ENCODE data around the gene POC1B. TPM values are rescaled to one million over a fixed set of nuclear protein-coding genes. Genes with fewer than 3 reads are reported as not detected.

POC1B gene
- total RNA-seq (2014; rRNA removed; shearing (Covaris generic)): 19.4 and 21.7 TPM in 2 replicates

DNA sequence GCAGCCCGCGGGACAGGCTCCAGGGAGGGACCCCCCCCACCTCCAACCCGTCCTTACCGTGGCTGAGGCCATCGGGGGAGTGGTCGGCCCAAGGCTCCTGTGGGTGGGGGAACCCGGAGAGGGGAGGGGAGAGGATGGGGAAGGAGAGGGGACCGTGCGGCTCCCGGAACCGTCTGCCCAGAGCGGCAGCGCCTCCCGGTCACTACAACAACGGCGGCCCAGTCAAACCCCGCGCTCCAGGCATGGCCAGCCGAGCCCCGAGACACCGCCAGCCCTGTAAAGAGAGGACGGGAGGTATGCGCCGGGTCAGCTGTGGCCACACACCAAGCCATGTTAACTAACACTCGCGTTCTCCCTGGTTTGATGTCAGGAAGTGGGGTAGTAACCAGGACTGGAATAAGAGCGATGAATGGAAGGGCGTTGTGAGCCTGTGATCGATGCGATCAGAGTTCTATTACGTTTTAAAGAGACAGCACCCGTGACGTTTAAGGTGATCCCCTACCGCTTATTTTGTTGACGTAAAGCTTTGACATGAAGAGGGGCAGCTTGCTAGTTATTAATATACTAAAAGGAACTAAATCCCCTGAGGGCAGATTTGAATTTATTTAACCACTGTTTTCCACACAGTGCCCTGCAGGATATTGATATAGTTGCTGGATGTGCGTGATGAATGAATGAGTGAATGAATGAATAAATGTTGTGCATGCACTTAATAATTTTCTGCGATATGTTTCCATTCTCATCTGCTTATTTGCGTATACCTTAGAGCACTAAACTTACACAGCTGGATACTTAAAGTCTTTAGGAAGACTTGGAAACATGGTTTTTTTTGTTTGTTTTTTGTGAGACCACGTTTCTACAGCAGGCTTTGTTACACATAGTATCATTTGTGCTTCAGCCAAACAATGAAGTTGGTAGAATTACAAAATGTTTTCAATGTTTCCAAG, at the start of gene POC1B:
Gene POC1B, minus strand, starts transcription at position 224 of the 947 bp plus-strand sequence. Its CDS starts 152 bp downstream, at position 72.
- peak; percentile 90 for DNase-seq (ENCODE audit: low read depth)

GRCh38 chr12:89575374-89575773, 49.5 kb upstream of the POC1B start:
- no peak for DNase-seq (ENCODE audit: low read depth)

- DNase-seq (ENCODE audit: low read depth): peak; percentile 84
Measured at GRCh38 chr12:89574736-89575208, 48.9 kb upstream of the POC1B start.

GRCh38 chr12:89573051-89573810, 47.4 kb upstream of the POC1B start:
- DNase-seq (ENCODE audit: low read depth): no peak

- DNase-seq (ENCODE audit: low read depth): peak; percentile 65
Measured at GRCh38 chr12:89571491-89572195, 45.8 kb upstream of the POC1B start.

DNA sequence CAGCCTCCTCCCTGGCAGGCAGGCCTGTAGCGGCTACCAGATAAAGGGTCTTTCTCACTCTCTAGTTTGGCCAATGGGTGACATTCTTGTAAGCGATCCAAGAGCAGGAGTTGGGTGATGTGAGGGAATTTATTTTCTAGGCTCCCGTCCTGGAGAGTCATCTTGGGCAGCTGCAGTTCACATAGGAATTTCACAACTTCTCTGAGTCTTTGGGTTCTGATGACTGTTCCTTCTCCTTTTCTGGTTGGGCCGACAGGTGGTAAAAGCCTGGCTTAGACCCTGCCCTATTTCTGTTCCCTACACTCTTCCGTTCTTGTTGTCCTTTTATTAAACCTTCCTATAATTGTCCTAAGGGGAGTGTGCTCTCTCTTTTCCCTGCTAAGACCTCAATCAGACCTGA, 42.6 kb upstream of the POC1B start:
- no peak for DNase-seq (ENCODE audit: low read depth)

GRCh38 chr12:89567691-89568239, 41.9 kb upstream of the POC1B start:
- no peak for DNase-seq (ENCODE audit: low read depth)

DNA sequence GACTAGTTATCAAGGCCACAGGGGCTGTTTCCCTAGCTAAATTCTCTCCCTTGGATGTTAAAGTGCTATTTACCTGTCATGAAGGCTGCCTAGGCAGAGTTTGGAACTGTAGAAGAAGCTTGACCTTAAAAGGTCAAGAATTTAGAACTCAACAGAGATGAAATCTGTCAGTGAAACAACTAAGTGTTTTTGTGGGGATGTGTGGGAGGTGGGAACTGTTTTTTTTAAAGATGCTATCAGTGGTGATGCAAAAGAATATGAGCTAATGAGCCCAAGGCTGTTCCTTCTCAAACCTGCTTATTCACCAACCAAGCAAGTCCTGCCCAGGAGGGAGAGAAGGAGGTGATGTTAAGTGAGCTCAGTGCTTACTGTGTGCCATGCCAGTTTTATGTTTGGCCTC, 40.8 kb upstream of the POC1B start:
- DNase-seq (ENCODE audit: low read depth): peak; percentile 78

DNA sequence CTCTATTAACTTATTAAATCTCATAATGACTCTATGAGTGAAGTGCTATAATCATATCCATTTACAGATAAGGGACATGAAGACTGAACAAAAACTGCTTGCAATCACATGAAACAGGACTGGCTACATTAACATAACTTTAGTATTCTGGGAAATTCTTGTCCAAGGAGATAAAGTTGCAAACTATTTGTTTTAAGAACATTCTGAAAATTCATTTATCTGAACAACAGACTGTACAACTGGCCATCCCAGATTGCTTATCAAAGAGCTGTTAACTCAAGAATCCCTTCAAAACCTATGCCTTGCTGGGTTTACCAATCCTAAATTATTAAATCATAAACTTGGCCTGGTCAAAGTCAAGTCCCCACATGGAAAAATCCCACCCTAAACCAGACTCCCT, 39.2 kb upstream of the POC1B start:
- no peak for DNase-seq (ENCODE audit: low read depth)

DNA sequence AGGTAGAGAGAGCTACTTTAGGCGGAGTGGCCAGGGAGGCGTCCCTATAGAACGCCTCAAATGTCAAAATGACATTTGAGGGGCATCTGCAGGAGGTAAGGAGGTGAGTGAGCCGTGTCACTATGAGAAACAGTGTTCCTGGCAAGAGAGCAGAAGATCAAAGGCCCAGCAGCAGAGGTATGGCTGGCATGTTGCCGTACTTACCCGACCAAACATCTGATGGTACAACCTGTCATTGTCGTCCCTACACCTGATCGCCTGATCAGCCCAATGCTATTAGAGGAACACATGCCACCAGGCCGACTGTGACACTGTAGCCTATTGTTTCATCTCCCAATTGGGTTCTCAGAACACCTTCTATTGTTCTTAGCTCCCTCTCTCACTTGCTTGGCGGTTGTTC, 33.9 kb upstream of the POC1B start:
- DNase-seq (ENCODE audit: low read depth): no peak

- DNase-seq (ENCODE audit: low read depth): peak; percentile 81
Measured at GRCh38 chr12:89556976-89557375, 31.1 kb upstream of the POC1B start.

GRCh38 chr12:89552376-89552775, 26.5 kb upstream of the POC1B start:
- peak; percentile 22 for DNase-seq (ENCODE audit: low read depth)

DNA sequence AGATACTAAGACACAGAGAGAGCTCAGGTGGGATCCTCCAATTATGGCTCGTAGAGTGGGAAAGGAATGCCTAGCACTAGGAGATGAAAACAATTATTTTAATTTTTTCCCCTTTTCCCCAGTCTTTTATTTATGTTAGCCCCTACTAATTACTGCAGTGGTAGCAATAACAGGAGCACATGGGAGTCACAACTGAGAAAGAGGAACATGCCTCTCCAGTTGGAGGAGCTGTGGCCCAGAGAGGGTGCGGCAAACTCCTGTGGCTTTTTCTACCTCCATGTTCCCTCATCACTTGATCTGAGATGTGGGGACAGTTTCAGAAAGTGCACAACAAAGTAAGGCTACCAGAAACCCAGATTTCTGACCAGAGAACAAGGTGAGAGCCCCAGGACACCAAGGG, 25.9 kb upstream of the POC1B start:
- no peak for DNase-seq (ENCODE audit: low read depth)

DNA sequence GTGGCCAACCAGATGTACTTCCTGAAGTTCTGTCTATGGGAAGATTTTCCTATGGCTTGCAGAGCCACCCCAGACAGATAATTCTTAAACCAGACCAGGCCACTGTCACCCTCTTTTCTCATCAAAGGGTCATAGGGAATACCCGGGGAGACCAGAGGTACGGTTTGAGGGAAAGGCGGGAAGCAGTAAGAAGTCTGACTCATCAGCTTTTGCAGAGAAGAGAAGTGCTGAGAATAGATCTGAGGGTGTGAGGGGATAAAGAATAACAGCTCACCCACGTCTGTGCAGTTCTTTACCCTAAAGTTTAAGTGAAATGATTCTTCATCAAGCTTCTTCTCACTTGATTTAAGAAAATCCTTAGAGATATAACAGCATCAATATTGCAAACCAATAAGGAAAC, 21.3 kb upstream of the POC1B start:
- no peak for DNase-seq (ENCODE audit: low read depth)

DNA sequence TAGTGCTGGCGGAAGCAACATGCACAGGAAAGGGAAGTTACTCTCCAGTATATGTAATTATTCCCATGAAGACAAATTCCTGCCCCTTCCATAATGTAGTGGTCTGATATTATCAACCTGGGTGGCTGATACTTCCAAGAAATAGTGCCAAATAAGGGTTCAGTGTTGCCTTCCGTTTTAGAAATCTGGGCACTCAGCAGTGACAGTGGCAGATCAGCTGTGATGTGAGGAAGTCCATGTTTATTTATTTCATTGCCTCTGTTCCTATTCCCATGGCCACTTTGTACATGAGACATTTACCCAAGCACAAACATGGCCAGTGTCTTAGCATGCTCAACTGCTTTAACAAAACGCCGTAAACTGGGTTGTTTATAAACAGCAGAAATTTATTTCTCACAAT, 20.3 kb upstream of the POC1B start:
- no peak for DNase-seq (ENCODE audit: low read depth)

- peak; percentile 93 for DNase-seq (ENCODE audit: low read depth)
Measured at GRCh38 chr12:89544681-89545184, 18.9 kb upstream of the POC1B start.

GRCh38 chr12:89544022-89544421, 18.2 kb upstream of the POC1B start:
- no peak for DNase-seq (ENCODE audit: low read depth)

GRCh38 chr12:89542912-89543592, 17.2 kb upstream of the POC1B start:
- DNase-seq (ENCODE audit: low read depth): peak; percentile 75

- no peak for DNase-seq (ENCODE audit: low read depth)
Measured at GRCh38 chr12:89542236-89542635, 16.4 kb upstream of the POC1B start.

DNA sequence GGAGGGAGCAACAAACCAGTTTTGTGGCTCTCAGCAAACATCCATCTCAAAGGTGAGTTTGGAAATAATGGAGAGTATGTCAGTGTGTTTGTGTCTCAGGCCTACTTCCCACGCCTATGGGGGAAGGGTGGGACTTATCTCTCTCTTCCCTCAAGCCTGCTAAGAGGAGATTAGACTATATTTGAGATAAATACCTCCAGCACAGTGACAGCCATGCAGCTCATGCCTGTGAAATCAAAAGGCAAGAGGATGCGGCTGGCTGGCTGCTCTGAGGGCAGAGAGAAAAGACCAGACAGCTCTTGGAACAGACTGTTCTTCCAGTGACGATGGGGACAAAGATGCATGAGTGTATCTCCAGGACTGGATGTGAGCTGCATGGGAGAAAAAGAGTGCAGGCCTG, 14.7 kb upstream of the POC1B start:
- DNase-seq (ENCODE audit: low read depth): no peak

Measured in M059J (cell line).